Activated CD8-positive, alpha-beta memory T cell treated with anti-CD3 and anti-CD28 coated beads for 36 hours (primary cell): ENCODE results near the gene SLC66A1. TPM values are rescaled to one million over a fixed set of nuclear protein-coding genes. Genes with fewer than 3 reads are reported as not detected.

Experiments
- CTCF ChIA-PET: fragments of 350-600 bp; sonication (Branson Sonifier 250); formaldehyde crosslinking; loops from one replicate; lab custom pipeline; 2021; ENCODE audit warnings: antibody characterized with exemption; lab: Charles Lee
- POLR2A ChIA-PET: fragments of 350-600 bp; sonication (Branson Sonifier 250); formaldehyde crosslinking; loops from one replicate; lab custom pipeline; 2021; ENCODE audit warnings: antibody characterized with exemption; lab: Charles Lee
- total RNA-seq, 2 experiments: library from RNA; stranded (reverse); gene quantifications; one replicate each; pipeline ENCODE4 v1.2.3, GENCODE V29; 2021

The SLC66A1 gene
- total RNA-seq, 2 experiments from 2014 or later, result 8.5 to 9.0 TPM

- CTCF ChIA-PET, result no interaction called here
- POLR2A ChIA-PET, result no interaction called here
Observed at GRCh38 chr1:19319196-19319595, 7.1 kb downstream of the SLC66A1 start.

DNA sequence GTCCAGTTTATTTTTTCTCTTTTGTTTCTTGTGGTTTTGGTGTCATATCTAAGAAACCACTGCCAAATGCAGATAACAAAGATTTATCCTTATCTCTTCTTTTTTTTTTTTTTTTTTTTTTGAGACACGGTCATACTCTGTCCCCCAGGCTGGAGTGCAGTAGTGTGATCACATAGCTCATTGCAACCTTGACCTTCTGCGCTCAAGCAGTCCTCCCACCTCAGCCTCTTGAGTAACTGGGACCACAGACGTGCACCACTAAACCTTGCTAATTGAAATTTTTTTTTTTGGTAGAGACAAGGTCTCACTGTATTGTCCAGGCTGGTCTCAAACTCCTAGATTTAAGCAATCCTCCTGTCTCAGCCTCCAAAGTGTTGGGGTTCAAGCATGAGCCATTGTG, 8.9 kb downstream of the SLC66A1 start:
- ChIA-PET POLR2A (no interaction called here), CTCF (interaction anchor here (0.7 kb wide), 1 partner anchor 80 kb away, joined by 3 read pairs; no protein-coding TSS in a partner anchor)

- POLR2A ChIA-PET, result no interaction called here
- CTCF ChIA-PET, result no interaction called here
Observed at GRCh38 chr1:19322481-19322880, 10.4 kb downstream of the SLC66A1 start.

- CTCF ChIA-PET, result no interaction called here
- POLR2A ChIA-PET, result no interaction called here
Observed at GRCh38 chr1:19323987-19324664, 12.0 kb downstream of the SLC66A1 start.

DNA sequence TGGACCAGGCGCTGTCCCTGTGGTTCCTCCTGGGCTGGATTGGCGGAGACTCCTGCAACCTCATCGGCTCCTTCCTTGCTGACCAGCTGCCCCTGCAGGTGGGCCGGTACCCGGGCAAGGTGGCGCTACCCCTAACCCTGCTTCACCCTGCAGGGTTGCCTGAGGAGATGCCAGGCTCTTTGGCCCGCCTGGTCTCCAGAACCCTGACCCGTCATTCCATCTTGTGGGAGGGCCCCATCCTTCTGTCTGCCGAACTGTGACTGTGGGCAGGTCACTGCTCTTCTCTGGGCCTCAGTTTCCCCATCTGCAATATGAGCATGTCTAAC, 12.5 kb downstream of the SLC66A1 start:
- ChIA-PET CTCF (no interaction called here), POLR2A (no interaction called here)

GRCh38 chr1:19325368-19325957, 13.3 kb downstream of the SLC66A1 start:
- ChIA-PET CTCF (no interaction called here), POLR2A (no interaction called here)

GRCh38 chr1:19325958-19326747, 14.0 kb downstream of the SLC66A1 start:
- ChIA-PET CTCF (no interaction called here), POLR2A (no interaction called here)

GRCh38 chr1:19326748-19327065, 14.6 kb downstream of the SLC66A1 start:
- POLR2A ChIA-PET, result no interaction called here
- CTCF ChIA-PET, result no interaction called here

GRCh38 chr1:19327301-19327700, 15.2 kb downstream of the SLC66A1 start:
- CTCF ChIA-PET, result no interaction called here
- POLR2A ChIA-PET, result interaction anchor here (0.6 kb wide), 1 partner anchor 8 kb away, joined by 10 read pairs; no protein-coding TSS in a partner anchor

DNA sequence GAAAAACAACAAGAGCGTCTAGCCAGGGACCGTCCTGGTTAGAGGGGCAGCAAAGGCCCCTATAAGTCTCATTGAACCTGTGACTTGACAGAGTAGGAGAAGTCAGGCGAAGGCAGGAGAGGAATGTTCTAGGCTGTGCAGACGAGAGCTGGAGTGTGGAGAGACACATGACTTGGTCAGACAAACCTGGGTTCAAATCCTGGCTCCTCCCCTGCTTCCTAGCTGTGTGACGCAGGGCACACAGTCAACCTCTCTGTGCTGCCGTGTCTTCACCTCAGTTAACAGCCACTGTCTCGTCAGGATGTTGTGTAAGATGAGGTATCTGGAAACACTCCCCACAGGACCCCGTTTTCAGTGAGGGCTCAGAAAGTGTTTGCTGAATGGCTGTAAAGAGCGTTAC, 15.6 kb downstream of the SLC66A1 start:
- CTCF ChIA-PET, result no interaction called here

GRCh38 chr1:19328486-19328885, 16.4 kb downstream of the SLC66A1 start:
- CTCF ChIA-PET, result no interaction called here

More for the DNA sequence above, 15.6 kb downstream of the SLC66A1 start:
- POLR2A ChIA-PET, result interaction anchor here (0.6 kb wide), 1 partner anchor 7 kb away, joined by 10 read pairs; no protein-coding TSS in a partner anchor

GRCh38 chr1:19329188-19329587, 17.1 kb downstream of the SLC66A1 start:
- CTCF ChIA-PET, result no interaction called here
- POLR2A ChIA-PET, result interaction anchor here (0.6 to 0.8 kb wide), 2 partner anchors 17 to 88 kb away, joined by 3 read pairs; partner anchors contain the start of genes AKR7A2 and SLC66A1

More at GRCh38 chr1:19328486-19328885, 16.4 kb downstream of the SLC66A1 start:
- POLR2A ChIA-PET, result no interaction called here

GRCh38 chr1:19329611-19330010, 17.5 kb downstream of the SLC66A1 start:
- POLR2A ChIA-PET, result interaction anchor here (0.6 to 0.8 kb wide), 3 partner anchors 18 to 267 kb away, joined by 3 read pairs; partner anchors contain the start of genes AKR7A2 and SLC66A1
- CTCF ChIA-PET, result no interaction called here

DNA sequence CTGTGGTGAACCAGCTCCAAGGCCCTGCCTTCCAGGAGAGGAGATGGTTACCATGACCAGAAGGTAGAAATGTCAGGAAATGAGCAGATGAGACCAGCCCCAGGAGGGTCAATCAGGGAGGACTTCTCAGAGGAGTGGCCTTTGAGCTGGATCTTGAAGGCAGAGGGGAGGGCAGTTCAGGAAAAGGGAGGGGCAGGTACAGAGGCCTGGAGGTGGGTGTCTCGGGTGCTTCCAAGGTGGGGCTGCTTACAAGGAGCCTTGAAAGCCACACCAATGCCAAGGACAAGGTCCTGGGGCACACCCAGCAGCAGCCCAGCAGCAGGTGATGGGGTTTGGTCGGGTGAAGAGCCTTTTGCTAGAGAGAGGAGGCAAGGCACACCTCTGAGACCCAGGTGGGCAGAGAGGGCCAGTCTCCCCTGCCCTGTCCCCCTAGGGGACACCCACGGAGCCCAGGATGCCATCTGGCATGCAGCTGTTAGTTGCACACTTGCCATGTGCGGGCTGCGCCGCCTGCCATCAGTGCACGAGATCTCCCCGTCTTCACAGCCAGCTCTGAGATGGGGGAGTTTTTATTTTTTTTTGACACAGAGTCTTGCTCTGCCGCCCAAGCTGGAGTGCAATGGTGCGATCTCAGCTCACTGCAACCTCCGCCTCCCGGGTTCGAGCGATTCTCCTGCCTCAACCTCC, 18.5 kb downstream of the SLC66A1 start:
- ChIA-PET POLR2A (interaction anchor here (0.7 kb wide), 1 partner anchor 266 kb away, joined by 3 read pairs; a partner anchor contains a TSS), CTCF (interaction anchor here (1.4 kb wide), 1 partner anchor 251 kb away, joined by 4 read pairs; no protein-coding TSS in a partner anchor)

DNA sequence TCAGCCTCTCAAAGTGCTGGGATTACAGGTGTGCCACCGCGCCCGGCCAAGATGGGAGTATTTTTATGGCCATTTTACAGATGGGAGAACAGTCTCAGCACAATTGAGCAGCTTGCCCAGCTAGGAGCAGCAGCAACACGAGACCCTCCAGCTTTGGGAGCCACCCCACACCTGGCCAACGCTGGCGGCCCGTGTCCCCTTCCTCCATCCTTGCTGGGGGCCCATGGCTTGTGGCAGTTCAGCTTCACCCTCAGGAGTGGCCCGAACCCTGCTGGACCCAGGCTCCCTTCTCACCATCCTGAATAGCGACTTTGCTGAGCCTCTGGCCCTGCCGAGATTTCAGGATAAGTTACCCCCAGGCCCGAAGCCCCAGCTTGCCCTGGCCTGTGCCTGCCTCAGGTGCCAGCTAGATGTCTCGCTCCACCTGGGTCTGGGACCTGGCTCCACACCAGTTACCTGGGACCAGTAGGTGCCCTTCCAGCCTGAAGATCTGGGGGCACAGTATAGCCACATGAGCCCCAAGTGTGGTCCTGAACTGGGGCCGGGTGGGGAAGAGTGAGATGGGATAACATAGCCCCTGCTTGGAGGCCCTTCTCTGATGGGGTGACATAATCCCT, 19.2 kb downstream of the SLC66A1 start:
- CTCF ChIA-PET, result interaction anchor here (1.4 kb wide), 1 partner anchor 250 kb away, joined by 4 read pairs; no protein-coding TSS in a partner anchor
- POLR2A ChIA-PET, result interaction anchor here (0.5 kb wide), 1 partner anchor 168 kb away, joined by 4 read pairs; no protein-coding TSS in a partner anchor

DNA sequence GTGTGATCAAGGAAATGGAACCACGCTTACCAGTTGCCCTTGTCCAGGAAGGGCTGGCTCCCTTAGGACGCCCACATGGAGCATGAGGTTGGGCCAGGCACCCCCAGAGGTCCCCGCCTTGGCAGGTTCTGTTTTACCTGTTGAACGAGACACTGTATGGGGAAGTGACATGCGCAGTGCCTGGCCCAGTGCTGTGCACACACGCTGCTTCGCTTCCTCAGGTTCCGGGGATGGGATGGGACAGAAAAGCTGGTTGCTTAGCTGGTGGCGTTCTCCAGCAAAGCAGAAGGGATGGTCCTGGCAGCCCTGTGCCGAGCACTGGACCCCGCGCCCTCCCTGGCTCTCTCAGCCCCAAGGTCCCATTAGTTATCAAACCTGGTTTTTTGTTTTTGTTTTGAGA, 20.7 kb downstream of the SLC66A1 start:
- ChIA-PET CTCF (interaction anchor here (1.2 kb wide), 1 partner anchor 9 kb away, joined by 3 read pairs; no protein-coding TSS in a partner anchor), POLR2A (no interaction called here)

DNA sequence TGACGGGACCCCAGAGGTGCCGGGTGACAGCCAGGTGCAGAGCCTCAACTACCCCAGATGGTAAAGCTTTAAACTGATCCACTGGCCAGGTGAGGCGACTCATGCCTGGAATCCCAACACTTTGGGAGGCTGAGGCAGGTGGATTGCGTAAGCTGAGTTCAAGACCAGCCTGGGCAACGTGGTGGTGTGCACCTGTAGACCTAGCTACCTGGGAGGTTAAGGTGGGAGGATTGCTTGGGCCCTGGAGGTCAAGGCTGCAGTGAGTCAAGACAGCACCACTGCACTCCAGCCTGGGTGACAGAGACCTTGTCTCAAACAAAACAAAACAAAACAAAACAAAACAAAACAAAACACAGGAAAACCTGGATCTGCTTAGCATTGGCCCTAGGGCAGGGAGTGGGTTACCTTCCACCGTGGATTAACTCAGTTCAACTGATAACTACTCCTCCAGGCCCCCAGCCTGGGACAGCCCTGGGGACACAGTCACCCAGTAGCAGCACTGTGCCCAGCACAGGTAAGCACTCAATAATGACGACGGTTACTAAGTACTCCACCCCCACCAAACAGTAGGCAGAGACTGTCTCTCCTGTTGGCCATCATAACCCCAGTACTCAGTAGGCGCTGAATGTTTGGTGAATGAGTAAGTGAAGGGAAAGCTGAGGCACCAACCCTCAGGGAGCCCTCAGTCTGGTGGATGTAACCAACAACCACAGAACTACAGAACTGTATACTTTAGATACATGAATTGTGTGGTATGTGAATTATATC, 21.6 kb downstream of the SLC66A1 start:
- POLR2A ChIA-PET, result no interaction called here

DNA sequence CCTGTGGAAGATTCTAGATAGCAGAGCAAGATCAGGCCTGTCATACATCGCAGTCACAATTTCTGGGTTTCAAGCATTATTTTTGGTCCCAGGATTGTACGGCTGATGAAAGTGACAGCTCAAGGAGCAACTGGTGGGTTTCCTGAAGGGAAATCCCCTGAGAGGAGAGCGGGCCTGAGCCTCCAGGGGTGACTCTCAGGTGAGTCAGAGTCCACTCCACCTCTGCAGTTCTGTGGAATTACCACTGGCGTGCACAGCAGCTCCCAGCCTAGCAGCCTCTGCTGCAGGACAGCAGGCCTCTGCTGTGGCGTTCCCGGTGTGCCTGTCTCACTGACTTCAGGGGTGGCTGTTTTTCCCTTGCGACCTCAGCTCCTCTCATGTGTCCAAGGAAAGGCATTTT, 24.4 kb downstream of the SLC66A1 start:
- ChIA-PET CTCF (interaction anchor here (0.6 to 0.9 kb wide), 2 partner anchors 156 to 305 kb away, joined by 3 read pairs; no protein-coding TSS in a partner anchor), POLR2A (interaction anchor here (1.3 kb wide), 1 partner anchor 24 kb away, joined by 4 read pairs; the partner anchor contains the start of genes AKR7A2 and SLC66A1)

More for the DNA sequence above, 21.6 kb downstream of the SLC66A1 start:
- CTCF ChIA-PET, result interaction anchor here (1.2 kb wide), 1 partner anchor 8 kb away, joined by 3 read pairs; no protein-coding TSS in a partner anchor
